Stimulated activated CD8-positive, alpha-beta memory T cell treated with anti-CD3 and anti-CD28 coated beads, Interleukin-12 subunit alpha, Interleukin-12 subunit beta, amount 100 ng/mL, for 4 hours (primary cell): Measurements from ENCODE around the gene HCN2.

Experiments
- DNase-seq: peaks from one replicate; pipeline ENCODE4 v3.0.0-alpha.2; 2020; ENCODE audit warnings: low read depth

HCN2 gene

DNA sequence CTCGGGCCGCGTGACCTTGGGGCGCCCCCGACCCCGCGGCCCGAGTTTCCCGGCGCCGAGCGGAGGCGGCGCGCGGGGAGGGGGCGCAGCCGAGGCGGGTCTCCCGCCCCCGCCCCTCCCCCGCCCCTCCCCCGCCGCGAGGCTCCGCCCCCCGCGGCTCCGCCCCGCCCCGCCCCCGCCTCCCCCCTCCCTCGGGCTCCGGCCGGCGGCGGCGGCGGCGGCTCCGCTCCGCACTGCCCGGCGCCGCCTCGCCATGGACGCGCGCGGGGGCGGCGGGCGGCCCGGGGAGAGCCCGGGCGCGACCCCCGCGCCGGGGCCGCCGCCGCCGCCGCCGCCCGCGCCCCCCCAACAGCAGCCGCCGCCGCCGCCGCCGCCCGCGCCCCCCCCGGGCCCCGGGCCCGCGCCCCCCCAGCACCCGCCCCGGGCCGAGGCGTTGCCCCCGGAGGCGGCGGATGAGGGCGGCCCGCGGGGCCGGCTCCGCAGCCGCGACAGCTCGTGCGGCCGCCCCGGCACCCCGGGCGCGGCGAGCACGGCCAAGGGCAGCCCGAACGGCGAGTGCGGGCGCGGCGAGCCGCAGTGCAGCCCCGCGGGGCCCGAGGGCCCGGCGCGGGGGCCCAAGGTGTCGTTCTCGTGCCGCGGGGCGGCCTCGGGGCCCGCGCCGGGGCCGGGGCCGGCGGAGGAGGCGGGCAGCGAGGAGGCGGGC lies at the start of gene HCN2:
Gene HCN2 (plus strand): TSS at position 189 of the 703 bp plus-strand sequence. CDS start 65 bp downstream, at position 254.
- no peak for DNase-seq

DNA sequence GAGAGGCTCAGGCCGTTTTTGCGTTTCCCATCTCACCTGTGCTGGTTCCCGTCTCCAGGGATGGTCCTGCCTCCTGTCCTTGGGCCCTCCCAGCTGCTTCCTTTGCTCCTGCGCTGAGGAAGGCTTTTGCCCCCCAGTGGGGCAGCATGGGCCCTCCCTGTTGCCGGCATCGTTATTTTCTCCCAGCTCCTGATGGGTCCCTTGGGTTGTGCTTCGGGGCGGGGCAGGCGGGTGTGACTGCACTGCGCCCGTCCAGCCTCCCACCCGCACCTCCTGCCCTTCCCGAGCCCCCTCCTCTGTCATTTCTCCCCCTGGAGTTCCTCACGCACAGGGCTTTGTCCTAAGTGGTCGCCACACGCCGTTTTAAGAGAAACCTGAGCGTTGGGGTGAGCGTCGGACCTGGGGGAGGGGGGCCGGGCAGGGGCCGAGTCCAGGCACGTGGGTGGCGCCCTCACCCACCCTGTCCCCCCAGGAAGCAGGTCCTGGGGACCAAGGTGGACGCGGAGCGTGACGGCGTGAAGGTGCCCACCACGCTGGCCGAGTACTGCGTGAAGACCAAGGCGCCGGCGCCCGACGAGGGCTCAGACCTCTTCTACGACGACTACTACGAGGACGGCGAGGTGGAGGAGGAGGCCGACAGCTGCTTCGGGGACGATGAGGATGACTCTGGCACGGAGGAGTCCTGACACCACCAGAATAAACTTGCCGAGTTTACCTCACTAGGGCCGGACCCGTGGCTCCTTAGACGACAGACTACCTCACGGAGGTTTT lies 48.6 kb upstream of the HCN2 start:
- DNase-seq = no peak

DNA sequence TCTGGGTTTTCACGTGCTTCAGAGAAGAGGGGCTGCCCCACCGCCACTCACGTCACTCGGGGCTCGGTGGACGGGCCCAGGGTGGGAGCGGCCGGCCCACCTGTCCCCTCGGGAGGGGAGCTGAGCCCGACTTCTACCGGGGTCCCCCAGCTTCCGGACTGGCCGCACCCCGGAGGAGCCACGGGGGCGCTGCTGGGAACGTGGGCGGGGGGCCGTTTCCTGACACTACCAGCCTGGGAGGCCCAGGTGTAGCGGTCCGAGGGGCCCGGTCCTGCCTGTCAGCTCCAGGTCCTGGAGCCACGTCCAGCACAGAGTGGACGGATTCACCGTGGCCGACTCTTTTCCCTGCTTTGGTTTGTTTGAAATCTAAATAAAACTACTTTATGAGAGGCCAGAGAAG lies 48.0 kb upstream of the HCN2 start:
- no peak for DNase-seq

DNA sequence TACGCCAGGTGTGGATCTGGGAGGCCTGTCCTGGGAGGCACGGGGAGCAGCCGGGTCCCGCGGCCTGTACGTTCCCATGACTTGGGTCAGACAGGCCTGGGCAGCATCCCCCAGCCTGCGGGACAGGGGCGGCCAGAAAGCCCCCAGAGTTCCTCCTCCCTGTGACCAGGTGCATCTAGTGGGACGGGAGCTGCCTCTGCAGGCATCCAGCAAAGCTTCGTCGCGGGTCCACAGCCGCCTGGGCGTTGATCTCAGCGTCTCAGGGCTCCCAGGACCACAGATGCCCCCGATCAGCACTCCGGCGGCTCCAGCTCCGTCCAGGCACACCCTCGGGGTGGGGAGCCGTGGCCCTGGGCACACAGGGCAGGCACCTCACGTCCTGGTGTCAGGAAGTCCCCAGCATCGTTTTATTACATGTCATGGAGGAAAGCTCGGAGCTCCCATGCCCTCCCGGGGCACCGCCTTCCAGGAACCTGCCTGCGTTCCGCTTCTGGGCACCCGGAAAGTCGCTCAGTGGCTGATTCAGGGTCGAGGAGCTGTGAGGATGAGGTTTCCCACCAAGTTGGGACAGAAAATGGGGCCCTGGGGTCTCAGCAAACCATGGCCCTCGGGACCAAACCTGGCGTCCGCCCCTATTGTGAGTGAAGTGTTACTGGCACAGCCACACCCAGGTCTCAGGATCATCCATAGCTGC lies 47.4 kb upstream of the HCN2 start:
- no peak for DNase-seq

DNA sequence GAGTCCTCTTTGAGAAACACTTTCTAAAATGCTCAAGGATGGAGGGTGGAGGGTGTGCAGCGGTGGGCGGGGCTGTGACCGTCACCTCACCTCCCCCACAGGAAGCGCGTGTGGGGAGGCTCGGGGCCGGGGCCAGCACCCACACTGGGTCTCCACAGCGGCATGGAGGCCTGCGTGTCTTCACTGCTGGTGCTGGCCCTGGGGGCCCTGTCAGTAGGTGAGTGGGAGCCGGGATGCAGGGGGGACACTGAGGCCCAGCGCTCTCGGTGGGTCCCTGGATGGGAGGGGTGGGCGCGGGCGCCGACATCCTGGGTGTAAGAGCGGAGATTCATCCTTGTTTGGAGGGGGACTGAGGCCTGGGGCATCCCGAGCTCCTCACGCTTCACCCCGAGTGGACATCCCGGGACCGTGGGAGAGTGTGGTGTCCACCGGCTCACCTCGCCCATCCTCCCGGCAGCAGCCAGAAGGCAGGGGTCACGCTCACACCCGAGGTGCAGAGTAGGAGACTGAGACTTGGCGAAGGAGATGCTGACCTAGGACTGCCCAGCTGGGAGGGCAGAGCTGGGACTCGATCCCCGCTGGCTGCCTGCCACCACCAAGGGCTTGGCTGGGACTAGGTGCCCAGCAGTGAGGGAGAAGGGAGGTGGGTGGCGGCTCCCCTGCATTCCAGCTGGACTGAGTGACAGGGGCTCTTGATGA lies 45.6 kb upstream of the HCN2 start, which contains the start of gene GZMM:
Gene GZMM (plus strand): TSS at position 144 of the 699 bp plus-strand sequence. CDS start 19 bp downstream, at position 163.
- DNase-seq = peak; percentile 77

DNA sequence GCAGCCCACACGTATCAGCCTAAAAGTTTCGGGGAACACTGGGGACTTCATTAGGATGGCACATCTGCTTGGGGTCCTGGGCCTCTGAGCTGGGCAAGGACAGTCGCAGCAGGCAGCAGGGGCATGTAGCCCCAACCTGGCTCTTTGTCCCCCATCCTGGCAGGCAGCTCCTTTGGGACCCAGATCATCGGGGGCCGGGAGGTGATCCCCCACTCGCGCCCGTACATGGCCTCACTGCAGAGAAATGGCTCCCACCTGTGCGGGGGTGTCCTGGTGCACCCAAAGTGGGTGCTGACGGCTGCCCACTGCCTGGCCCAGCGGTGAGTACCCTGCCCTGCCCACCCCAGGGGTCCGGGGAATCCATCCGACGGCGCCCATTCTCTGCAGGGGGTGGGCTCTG lies 42.6 kb upstream of the HCN2 start:
- no peak for DNase-seq

DNA sequence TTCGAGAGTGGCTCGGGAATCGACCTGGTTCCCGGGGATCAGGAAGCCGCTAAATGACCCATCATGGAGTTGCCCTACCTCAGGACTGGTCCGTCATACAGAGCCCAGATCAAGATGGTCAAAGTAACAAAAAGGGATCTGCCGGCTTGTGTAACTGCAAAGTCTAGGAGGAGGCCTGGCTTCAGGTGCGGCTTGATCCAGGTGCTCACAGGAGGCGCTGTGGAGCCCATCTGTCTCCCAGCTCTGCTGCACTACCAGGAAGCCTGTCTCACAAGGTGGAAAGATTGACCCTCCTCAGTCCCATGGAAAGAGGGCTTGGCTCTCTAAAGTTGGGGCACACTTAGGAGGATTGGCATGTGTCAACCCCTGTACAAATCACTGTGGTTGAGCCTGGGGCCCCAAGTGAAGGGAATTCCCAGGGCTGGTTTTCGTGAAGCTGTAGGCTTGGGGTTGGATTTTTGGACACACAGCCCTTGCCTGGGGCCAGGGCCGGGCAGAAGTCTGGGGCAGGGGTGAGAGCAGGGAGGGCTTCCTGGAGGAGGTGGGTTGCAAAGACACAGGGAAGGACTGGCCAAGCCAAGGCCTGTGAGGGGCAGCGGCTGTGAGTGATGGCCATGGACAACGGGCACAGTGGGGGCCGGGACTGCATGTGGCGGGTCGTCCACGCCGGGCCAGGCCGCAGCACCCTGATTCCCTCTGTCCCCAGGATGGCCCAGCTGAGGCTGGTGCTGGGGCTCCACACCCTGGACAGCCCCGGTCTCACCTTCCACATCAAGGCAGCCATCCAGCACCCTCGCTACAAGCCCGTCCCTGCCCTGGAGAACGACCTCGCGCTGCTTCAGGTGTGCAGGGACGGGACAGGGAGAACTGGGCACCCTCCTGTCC lies 41.6 kb upstream of the HCN2 start:
- DNase-seq = no peak

DNA sequence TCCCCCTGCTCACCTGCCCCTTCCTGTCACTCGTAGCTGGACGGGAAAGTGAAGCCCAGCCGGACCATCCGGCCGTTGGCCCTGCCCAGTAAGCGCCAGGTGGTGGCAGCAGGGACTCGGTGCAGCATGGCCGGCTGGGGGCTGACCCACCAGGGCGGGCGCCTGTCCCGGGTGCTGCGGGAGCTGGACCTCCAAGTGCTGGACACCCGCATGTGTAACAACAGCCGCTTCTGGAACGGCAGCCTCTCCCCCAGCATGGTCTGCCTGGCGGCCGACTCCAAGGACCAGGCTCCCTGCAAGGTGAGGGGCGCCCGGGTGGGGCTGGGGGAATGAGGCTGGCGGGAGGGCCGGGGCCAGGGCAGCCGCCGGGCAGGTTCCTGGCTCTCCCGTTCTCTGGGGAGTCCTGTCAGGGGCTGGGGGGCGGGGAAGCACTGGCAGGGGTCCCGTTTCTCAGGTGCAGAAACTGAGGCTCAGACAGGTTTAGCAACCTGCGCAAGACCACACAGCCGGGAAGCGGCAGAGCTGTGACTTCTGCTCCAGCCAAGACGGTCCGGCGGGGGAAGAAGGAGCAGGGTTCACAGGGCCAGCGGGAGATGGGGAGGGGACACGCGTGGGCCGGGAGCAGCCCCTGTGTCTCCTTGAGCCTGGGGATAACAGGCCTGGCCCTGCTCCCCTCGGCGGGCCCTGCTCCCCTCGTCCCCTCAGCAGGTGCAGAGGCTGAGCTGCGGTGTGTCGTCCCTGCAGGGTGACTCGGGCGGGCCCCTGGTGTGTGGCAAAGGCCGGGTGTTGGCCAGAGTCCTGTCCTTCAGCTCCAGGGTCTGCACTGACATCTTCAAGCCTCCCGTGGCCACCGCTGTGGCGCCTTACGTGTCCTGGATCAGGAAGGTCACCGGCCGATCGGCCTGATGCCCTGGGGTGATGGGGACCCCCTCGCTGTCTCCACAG lies 40.5 kb upstream of the HCN2 start:
- DNase-seq = no peak

DNA sequence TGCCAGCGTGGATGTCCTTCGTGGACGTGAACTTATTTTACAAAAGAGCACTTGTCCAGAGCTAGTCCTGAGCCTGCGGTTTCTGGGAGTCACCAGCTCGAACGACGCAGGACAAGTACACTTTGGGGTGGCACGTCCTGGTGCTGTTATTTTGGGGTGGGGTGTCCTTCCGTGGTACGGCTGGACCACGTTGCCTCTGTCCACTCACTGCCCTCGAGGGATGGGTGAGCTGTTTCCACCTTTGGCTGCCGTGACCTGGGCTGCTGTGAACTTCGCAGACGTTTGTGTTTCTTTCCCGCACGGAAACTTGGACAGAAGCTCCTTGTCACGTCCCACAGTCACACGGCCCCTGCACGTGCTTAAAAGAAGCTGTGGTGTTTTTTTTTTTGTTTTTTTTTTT lies 34.9 kb upstream of the HCN2 start:
- no peak for DNase-seq

DNA sequence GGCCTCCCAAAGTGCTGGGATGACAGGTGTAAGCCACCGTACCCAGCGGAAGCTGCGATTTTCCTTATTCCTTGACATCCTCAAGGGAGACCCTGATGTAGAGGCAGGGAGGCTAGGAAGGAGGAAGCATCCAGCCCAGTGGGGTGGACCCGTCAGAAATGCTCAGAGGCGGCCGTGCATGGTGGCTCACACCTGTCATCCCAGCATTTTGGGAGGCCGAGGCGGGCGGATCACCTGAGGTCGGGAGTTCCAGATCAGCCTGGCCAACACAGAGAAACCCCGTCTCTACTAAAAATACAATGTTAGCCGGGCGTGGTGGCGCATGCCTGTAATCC lies 34.2 kb upstream of the HCN2 start:
- no peak for DNase-seq

DNA sequence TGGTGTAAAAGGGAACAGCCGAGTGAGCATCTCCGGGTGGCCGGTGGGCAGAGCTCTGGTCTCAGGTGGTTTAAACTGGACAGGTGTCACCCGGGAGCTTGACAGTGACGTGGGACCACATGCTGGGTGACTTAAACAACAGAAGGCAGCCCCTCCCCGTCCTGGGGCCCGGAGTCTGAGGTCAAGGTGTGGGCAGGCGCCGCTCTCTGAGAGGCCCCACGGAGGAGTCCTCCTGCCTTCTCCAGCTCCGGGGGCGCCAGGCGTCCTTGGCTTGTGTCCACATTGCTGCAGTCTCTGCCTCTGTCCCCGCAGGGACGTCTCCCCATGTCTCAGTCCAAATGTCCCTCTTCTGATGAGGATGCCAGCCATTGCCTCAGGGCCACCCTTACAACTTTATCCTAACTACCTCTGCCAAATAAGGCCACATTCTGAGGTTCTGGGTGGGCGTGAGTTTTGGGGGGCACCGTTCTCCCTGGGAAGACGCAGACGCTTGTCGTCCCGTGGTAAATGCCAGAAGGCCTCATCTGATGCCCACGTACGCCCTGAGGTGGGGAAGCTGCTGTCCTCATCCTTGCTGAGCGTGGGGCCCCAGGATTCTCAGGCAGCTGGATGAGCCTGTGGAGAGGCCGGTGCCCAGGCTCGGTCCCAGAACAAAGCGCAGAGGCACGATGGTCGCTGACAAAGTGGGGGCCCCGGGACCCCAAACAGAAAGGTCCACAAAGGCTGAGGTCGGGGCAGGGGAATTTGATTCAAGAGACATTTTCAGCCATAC lies 32.9 kb upstream of the HCN2 start:
- no peak for DNase-seq

DNA sequence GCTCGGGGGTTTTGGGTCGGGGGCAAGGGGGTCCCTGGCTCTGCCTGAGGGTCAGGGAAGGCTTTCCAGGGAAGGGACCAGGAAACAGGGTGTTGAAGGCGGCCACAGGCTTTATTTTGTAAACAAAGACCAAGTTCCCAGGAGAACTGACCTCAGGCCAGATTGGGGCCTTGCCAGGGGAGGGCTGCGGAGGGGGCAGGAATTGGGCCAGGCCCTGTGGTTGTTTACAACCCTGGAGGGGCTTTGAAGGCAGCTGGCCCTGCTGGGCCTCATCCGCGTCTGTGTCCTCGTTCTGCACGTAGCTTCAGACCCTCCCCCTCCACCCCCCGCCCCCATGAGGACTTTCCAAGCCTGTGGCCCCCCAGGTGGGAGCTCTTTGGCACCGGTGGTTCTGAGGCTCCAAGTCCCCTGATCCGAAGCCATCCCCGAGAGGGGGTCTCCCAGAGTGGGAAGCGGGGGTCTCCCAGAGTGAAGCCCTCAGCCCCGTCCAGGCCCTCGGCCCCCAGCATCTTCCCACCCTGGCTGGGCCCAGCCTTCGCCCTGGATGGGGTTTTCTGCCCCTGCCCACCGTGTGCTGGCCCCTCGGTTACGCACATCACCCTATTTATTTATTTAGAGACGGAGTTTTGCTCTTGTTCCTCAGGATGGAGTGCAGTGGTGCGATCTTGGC lies 30.8 kb upstream of the HCN2 start:
- DNase-seq = no peak

DNA sequence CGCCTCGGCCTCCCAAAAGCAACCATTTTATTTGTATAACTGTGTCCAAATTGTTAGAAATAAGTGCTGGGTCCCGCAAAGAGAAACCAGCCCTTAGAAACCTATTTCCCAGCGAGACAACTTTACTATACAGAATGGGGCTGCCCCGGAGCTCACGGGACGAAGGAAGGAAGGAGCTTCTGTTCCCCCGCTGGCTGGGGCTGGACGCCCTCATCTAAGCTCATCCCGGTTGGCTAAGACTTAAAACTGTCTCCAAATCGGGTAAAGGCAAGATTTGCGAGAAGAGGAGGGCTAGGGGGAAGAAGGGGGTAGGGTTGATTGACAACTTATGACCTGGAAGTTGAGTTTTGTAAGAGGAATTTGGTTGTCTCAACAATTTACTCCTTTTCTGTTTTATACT lies 29.6 kb upstream of the HCN2 start:
- DNase-seq = no peak

DNA sequence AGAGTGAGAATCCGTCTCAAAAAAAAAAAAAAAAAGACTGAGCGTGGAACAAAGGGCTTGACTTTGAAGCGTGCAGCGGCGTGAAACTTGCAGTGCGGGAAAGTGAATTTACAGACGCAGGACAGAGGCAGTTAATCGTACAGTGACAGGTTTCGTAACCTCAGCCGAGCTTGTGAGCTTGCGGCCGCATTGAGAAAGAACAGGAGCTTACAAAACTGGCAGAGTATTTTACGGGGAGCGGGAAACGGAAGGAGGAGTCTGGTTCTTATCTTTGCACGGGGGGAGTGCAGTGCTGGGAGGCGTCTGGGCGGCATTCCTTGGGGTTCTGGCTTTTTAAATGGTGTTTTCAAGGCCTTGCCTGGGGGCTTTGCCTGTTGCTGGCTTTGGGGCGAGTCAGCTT lies 23.3 kb upstream of the HCN2 start:
- DNase-seq = no peak

DNA sequence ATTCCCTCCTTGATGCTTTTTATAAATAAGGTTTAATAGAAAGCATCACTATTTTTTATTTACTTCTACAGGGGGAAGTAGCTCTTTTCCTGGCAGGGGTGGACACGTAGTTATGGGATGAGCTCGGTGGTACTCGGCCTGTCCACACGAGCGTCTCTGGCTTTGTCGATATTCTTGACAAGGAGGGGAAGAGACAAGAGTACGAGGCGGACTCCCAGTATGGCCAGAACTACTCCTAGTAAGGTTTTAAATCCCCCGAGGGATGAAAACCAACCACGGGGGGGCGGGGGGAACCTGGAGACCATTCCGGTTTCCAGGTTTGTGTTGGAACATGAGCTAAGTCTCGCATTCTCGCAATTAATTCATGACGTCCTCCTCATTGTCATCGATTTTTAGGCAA lies 22.8 kb upstream of the HCN2 start:
- DNase-seq = no peak

DNA sequence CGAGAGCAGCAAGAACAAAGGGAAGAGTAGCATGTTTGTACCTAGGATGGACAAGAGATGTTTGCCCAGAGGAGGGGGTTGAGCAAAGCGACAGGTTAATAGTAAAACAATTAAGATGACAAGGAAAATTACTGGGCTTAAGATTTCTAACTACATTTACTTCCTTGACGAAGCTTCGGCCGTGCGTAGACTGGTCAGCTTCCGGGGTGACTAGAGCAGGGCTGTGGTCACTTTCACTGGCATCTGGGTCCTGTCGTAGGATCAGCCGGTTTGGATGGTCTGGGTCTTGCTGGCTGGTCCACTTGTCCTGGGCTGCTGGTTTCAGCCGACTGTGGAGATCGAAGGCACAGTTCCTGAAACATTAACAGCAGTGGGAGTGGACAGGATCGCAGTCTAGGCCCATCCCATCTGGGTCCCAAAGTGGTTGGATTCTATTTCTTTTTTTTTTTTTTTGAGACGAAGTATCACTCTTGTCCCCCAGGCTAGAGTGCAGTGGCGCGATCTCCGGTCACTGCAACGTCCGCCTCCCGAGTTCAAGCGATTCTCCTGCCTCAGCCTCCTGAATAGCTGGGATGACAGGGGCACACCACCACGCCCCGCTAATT lies 22.3 kb upstream of the HCN2 start:
- DNase-seq = no peak

DNA sequence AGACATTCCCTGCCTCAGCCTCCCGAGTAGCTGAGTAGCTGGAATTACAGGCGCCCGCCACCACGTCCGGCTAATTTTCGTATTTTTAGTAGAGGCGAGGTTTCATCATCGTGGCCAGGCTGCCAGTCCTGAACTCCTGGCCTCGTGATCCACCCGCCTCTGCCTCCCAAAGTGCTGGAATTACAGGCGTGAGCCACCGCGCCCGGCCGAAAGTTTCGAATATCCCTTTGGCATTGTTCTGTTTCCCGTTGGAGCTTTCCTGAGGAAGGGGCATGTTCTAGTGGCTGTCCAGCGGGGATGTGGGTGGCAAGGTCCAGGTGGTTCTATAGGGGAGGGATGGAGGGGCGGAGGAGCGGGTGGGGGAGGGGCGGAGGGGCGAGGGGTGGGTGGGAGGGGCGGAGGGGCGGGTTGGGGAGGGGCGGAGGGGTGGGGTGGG lies 19.4 kb upstream of the HCN2 start:
- no peak for DNase-seq

DNA sequence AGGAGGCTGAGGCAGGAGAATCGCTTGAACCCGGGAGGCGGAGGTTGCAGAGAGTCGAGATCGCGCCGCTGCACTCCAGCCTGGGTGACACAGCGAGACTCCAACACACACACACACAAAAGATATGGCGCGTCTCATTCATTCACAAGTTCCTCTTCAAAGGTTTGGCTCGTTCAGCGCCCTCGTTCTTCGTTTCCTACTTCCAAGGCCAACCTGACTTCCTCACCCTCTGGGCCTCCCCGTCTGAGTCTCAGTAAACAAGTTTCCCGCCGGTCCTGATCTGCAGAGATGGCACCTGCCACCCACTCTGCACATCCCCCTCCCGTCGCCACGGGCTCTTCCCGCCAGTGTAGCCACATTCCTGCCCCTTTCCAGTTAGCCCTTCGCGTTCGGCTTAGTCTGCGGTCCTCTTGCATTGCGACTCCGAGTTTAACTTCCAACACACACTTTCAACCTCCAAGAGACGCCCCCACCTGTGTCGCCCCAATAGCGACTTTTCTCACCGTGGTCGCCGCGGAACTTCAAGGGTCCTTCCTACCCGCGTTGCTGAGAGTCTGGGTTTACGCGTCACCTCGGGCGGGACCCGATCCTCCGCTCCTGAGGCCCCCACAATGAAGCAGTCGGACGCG lies 18.6 kb upstream of the HCN2 start:
- DNase-seq = no peak
